ENCODE measurements around the gene GPI. TPM values are rescaled to one million over a fixed set of nuclear protein-coding genes. Genes with fewer than 3 reads are reported as not detected.

GPI gene
- total RNA-seq, 4 donors from 2014 or later: 88.1 to 324 (median 150) TPM

DNA sequence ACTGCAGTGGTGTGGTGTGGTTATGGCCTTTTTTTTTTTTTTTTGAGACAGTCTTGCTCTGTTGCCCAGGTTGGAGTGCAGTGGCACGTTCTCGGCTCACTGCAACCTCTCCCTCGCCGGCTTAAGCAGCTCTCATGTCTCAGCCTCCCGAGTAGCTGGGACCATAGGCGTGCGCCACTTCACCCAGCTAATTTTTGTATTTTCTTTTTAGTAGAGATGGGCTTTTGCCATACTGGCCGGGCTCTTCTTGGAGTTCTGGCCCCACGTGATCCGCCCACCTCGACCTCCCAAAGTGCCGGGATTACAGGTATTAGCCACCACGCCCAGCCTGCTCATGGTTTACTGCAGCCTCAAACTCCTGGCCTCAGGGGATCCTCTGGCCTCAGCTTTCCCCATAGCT lies 46.2 kb downstream of the GPI start:
- TF ChIP-seq, protein P1, sequence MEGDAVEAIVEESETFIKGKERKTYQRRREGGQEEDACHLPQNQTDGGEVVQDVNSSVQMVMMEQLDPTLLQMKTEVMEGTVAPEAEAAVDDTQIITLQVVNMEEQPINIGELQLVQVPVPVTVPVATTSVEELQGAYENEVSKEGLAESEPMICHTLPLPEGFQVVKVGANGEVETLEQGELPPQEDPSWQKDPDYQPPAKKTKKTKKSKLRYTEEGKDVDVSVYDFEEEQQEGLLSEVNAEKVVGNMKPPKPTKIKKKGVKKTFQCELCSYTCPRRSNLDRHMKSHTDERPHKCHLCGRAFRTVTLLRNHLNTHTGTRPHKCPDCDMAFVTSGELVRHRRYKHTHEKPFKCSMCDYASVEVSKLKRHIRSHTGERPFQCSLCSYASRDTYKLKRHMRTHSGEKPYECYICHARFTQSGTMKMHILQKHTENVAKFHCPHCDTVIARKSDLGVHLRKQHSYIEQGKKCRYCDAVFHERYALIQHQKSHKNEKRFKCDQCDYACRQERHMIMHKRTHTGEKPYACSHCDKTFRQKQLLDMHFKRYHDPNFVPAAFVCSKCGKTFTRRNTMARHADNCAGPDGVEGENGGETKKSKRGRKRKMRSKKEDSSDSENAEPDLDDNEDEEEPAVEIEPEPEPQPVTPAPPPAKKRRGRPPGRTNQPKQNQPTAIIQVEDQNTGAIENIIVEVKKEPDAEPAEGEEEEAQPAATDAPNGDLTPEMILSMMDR (IDR thresholded peaks at IDR 0.05; ENCODE audit: low read depth): no peak

DNA sequence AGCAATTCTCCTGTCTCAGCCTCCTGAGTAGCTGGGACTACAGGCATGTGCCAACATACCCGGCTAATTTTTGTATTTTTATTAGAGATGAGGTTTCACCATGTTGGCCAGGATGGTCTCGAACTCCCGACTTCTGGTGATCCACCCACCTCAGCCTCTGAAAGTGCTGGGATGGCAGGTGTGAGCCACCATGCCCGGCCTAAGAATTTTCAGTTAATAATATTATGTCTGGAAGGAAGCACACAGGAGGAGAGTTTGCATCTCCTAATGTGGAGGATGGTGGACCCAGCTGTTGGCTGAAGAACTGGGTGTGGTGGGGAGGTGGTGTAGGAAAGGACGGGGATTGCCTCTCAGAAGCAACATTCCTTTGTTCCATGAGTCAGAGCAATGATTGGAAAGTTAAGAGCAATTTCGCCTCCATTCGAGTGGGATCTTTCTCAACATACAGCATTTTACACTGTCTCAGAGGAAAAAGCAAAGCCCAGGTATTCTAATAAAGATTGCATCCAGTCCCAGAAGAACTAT lies 51.1 kb downstream of the GPI start:
- TF ChIP-seq, protein P1 (IDR thresholded peaks at IDR 0.05; ENCODE audit: low read depth): no peak

DNA sequence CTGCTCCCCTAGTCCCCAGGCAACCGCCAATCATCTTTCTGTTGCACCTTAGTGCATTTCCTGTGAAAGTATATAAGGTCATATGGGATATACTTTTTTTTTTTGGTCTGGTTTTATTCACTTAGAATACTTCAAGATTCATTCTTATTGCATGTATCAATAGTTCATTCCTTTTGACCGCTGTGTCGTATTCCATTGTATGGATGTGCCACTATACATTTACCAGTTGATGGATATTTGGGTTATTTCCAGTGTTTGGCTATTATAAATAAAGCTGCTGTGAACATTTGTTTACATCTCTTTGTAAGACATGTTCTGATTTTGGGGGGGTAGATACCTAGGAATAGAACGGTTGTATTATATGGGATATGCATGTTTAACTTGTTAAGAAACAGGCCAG lies 53.3 kb downstream of the GPI start:
- TF ChIP-seq, protein P1 (IDR thresholded peaks at IDR 0.05; ENCODE audit: low read depth): no peak

DNA sequence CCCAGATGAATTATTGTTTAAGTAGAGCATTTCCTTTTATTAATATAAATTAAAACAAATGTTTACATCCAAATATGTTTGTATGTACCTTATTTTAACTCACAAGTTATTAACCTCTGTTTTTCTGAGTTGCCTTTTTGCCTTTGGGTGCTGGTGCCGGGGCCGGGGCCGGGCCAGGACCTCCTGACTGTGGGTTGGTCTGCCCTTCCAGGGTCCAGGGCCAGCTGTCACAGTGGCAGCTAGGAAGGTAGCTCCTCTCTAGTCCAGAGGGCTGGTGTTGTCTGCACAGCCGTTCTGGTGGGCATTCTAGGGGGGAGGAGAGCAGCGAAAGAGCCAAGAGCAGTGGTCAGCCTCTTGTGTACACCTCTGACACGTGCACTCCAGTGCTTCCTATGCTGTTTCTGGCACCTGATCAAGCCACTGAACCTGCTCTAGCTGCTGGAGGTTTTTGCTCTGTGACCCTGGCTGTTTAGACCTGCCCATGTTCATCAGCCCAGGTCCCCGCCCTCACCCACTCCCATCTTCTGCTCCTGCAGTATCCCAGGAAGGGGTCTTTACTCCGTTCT lies 61.2 kb downstream of the GPI start:
- TF ChIP-seq, protein P1 (IDR thresholded peaks at IDR 0.05; ENCODE audit: low read depth): no peak

DNA sequence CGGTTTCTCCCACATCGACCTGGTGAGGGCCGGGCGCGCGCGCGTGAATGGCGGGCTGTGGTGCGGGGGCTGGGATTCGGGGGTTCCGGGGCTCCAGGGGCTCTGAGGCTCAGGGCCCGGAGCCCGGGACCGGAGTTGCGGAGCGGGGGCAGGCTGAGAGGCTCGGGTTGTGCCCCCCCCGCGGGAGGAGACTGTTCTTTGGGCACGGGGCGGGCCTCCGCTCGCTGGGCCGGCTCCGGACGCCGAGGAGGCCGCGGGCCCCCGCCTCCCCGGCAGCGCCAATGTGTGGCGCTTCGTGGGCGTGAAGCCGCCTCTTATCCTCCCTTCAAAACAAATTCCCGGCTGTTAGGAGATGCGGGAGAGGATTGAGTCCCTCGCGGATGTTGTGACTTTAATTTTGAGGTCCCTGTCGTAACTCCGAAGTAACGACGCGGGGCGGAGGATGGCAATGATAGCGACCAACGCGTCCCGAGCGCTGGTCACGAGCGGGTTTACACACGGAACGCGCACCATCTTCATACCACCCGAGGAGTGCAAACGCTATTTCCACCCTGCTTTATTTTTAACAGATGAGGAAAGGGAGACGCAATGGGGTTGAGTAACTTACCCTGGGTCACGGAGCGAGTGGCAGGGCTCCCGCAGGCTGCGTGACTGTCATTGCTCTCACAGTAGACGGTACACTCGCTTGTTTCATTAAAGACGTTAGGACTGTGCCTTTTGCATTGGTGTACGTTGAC lies 63.7 kb downstream of the GPI start:
- TF ChIP-seq, protein P1 (IDR thresholded peaks at IDR 0.05; ENCODE audit: low read depth): no peak

DNA sequence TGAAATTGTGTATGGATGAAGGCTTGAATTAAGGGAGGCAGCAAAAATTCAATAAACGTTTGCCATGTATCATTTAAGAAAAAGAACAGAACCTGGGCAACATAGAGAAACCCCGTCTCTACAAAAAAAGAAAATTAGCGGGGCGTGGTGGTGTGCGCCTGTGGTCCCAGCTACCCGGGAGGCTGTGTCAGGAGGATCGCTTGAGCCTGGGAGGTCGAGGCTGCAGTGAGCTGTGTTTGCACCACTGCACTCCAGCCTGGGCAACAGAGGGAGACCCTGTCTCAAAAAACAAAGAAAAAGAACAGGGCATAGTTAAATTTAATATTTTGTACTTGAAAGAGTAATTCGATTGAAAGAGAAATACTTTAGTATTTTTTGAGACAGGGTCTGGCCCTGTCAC lies 64.6 kb downstream of the GPI start:
- TF ChIP-seq, protein P1 (IDR thresholded peaks at IDR 0.05; ENCODE audit: low read depth): no peak

DNA sequence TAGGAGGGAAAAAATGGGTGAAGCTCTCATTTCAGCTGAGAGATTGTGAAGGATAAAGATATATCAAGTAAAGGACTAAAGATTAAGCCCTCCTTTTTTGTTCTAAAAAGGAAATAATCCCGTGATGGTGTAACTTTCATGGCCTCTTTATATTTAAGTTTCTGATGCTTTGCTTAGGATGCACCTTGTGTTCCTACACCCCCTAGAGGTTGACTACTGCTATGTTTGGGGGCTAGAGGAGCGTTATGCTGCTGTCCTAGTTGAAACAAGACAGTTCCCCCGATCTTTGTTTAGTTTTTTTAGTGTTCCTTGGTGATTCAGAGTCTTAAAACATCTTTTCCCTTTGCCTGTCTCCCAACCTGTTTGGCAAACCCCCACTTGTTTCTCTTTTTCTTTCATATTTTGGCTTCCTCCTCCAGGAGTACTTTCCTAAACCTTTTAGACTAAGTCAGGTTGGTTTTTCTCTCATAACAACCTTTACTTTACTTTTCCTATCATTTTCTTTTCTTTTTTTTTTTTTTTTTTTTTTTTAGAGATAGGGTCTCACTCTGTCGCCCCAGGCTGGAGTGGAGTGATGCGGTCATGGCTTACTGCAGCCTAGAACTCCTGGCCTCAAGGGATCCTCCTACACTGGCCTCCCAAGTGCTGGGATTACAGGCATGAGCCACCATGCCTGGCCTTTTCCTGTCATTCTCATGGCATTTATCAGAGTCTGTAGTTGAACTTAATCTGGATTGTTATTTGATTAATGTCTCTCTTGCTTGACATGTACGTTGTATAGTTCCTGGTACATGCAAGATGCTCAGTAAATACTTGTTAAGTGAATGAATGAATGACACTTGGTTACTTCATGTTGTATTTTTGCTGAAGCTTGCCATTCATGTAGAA lies 66.0 kb downstream of the GPI start:
- TF ChIP-seq, protein P1 (IDR thresholded peaks at IDR 0.05; ENCODE audit: low read depth): no peak
